ENCODE data around the gene FOXP4.

Gene FOXP4

DNA sequence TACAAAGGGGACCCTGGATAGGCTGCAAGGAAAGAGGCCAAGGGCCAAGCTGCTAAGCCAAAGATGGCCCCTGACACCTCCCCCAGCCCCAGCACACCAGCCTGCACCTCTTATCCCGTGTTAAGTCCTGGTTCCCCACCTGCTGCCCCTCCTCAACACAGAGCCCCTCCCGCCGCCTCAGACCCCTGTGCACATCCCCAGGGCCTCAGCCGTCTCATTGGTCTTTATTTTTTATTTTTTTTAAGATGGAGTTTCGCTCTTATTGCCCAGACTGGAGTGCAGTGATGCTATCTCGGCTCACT, 55.0 kb downstream of the FOXP4 start:
- no peak for DNase-seq (ENCODE audit: low spot score)
- in situ Hi-C loops (cut with MboI; ENCODE audit: low sequenced_read_pairs, unreplicated experiment) = loop anchor here (10.0 kb wide), 1 partner anchor 154 kb away; no protein-coding TSS in a partner anchor
- TF ChIP-seq, protein P1, sequence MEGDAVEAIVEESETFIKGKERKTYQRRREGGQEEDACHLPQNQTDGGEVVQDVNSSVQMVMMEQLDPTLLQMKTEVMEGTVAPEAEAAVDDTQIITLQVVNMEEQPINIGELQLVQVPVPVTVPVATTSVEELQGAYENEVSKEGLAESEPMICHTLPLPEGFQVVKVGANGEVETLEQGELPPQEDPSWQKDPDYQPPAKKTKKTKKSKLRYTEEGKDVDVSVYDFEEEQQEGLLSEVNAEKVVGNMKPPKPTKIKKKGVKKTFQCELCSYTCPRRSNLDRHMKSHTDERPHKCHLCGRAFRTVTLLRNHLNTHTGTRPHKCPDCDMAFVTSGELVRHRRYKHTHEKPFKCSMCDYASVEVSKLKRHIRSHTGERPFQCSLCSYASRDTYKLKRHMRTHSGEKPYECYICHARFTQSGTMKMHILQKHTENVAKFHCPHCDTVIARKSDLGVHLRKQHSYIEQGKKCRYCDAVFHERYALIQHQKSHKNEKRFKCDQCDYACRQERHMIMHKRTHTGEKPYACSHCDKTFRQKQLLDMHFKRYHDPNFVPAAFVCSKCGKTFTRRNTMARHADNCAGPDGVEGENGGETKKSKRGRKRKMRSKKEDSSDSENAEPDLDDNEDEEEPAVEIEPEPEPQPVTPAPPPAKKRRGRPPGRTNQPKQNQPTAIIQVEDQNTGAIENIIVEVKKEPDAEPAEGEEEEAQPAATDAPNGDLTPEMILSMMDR (IDR thresholded peaks at IDR 0.05; ENCODE audit: borderline replicate concordance, control extremely low read depth, extremely low read depth, insufficient read depth, missing control alignments) = no peak

DNA sequence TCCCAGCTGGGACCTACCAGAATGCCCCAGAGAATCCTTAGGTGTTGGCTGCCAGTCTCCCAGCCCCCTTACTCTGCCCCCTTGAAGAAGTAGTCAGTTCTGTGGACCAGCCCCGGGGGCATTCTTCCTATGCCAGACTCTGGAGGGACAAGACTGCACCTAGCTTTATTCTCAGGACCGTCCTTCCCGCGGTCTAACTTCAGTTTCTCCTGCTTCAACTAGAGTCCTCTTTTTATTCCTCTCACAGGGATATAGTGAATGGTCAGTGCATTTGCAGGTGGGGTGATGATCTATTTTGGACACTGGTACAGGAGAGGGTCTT, 56.2 kb downstream of the FOXP4 start:
- TF ChIP-seq, protein P1 (IDR thresholded peaks at IDR 0.05; ENCODE audit: borderline replicate concordance, control extremely low read depth, extremely low read depth, insufficient read depth, missing control alignments) = no peak
- no peak for DNase-seq (ENCODE audit: low spot score)
- in situ Hi-C loops (cut with MboI; ENCODE audit: low sequenced_read_pairs, unreplicated experiment) = loop anchor here (10.0 kb wide), 1 partner anchor 152 kb away; no protein-coding TSS in a partner anchor

DNA sequence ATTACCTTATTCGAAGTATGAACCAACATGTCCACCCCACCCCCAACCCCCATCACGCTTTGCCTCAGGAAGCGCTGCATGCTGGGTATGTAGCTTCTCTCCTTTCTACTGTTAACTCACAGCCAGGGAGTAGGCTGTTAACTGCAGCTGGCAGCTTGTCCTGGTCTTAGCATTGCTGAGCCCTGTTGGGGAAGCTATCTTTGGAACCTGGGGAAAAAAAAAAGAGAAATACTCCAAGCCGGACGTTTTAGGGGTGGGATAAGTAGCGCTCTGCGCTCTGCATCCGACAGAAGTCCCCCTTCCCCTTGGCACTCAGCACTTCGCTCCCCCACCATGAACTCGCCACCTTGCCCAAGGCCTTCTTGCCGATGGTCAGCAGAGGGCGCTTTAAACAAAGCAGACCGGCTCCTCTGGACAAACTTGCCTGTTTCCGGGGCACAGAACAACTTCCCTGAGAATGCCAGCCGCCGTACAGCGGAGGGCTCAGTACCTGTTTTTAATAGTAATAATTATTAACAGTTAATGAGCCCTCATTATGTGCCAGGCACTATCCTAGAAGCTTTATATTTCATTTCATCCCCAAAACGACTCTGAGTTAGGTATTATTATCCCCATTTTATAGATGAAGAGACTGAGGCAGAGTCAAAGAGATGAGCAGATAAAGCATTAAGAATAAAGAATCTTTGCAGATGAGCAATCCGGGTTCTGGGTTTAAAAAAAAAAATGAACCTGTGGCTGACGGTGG, 56.9 kb downstream of the FOXP4 start:
- in situ Hi-C loops (cut with MboI; ENCODE audit: low sequenced_read_pairs, unreplicated experiment) = loop anchor here (10.0 kb wide), 1 partner anchor 152 kb away; no protein-coding TSS in a partner anchor
- DNase-seq (ENCODE audit: low spot score) = peak; percentile 88
- TF ChIP-seq, protein P1 (IDR thresholded peaks at IDR 0.05; ENCODE audit: borderline replicate concordance, control extremely low read depth, extremely low read depth, insufficient read depth, missing control alignments) = peak; percentile 98

DNA sequence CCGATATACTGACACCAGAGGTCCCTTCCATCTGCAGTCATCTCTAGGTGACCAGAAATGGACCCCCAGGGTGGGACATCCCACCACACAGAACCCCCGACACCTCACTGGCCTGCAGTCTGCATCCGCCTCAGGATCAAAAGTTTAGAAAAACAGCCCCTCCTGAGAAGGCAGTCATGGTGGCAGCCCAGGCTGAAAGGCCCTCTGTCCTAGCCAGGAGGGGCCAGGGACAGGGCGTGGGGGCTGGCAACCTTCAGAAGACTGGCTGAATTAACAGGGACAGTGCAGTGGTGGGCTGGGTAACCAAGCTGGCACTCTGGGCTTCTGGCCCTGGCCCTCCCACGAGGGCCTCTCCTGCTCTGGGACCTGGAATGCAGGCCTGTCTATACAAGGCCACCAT, 57.8 kb downstream of the FOXP4 start:
- DNase-seq (ENCODE audit: low spot score) = no peak
- TF ChIP-seq, protein P1 (IDR thresholded peaks at IDR 0.05; ENCODE audit: borderline replicate concordance, control extremely low read depth, extremely low read depth, insufficient read depth, missing control alignments) = no peak

DNA sequence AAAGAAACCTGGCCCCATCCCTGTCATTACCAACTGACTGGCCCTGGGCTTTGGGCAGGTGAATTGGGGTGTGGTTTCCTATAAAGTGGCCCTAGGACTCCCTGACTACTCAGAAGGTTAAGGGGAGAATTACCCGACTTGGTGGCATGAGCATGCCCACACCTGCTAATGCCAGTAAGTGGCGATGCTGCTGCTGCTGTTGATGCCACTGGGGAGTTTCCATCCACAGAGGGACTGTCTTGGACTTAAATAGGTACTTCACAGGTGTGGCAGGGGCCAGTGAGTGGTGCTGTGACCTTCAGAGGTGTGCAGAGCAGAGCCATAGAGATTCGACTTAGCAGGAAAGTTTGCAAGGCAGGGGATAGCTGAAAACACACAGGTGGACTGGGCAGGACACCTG, 59.5 kb downstream of the FOXP4 start:
- TF ChIP-seq, protein P1 (IDR thresholded peaks at IDR 0.05; ENCODE audit: borderline replicate concordance, control extremely low read depth, extremely low read depth, insufficient read depth, missing control alignments) = no peak
- DNase-seq (ENCODE audit: low spot score) = no peak
- in situ Hi-C loops (cut with MboI; ENCODE audit: low sequenced_read_pairs, unreplicated experiment) = loop anchor here (10.0 kb wide), 1 partner anchor 149 kb away; no protein-coding TSS in a partner anchor

More for the DNA sequence above, 57.8 kb downstream of the FOXP4 start:
- in situ Hi-C loops (cut with MboI; ENCODE audit: low sequenced_read_pairs, unreplicated experiment) = loop anchor here (10.0 kb wide), 1 partner anchor 151 kb away; no protein-coding TSS in a partner anchor

DNA sequence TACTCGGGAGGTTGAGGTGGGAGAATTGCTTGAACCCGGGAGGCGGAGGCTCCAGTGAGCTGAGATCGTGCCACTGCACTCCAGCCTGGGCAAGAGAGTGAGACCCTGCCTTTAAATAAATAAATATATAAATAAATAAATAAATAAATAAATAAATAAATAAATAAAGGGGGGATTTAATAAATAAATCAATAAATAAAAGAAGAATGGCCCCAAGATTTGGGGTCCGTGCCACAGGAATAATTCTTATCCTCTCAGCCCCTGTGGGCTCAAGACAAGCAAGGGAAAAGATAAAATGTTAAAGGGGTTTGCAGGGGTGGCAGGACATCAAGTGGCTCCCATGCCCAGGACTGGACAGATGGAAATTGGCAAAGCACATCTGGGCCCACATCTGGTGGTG, 60.9 kb downstream of the FOXP4 start:
- no peak for DNase-seq (ENCODE audit: low spot score)
- TF ChIP-seq, protein P1 (IDR thresholded peaks at IDR 0.05; ENCODE audit: borderline replicate concordance, control extremely low read depth, extremely low read depth, insufficient read depth, missing control alignments) = no peak
- in situ Hi-C loops (cut with MboI; ENCODE audit: low sequenced_read_pairs, unreplicated experiment) = loop anchor here (10.0 kb wide), 1 partner anchor 148 kb away; no protein-coding TSS in a partner anchor
